HG03469 (cell line): ENCODE measurements around the gene ZCCHC24.

Experiments used
- ATAC-seq: cut with Tn5 transposase; IDR thresholded peaks from one replicate; pipeline ENCODE4 v1.9.1; 2021; ENCODE audit warnings: mild to moderate bottlenecking, moderate library complexity, moderate number of reproducible peaks; ENCODE audit not compliant: unreplicated experiment

The ZCCHC24 gene

GRCh38 chr10:79374312-79375191 is 70.9 kb downstream of the ZCCHC24 start:
- ATAC-seq, result no peak

- no peak for ATAC-seq
These were observed 72.6 kb downstream of the ZCCHC24 start for GRCh38 chr10:79372871-79373270.

GRCh38 chr10:79367426-79368189 is 77.8 kb downstream of the ZCCHC24 start:
- ATAC-seq, result no peak

GRCh38 chr10:79361726-79362397 is 83.6 kb downstream of the ZCCHC24 start:
- ATAC-seq, result no peak

GRCh38 chr10:79360499-79361342 is 84.7 kb downstream of the ZCCHC24 start:
- no peak for ATAC-seq

GRCh38 chr10:79359816-79360498 is 85.5 kb downstream of the ZCCHC24 start:
- no peak for ATAC-seq

- peak; percentile 40 for ATAC-seq
These were observed 86.6 kb downstream of the ZCCHC24 start for GRCh38 chr10:79358811-79359210.

GRCh38 chr10:79357180-79357579 is 88.2 kb downstream of the ZCCHC24 start:
- ATAC-seq, result no peak

GRCh38 chr10:79356104-79356503 is 89.3 kb downstream of the ZCCHC24 start:
- ATAC-seq, result no peak

GRCh38 chr10:79355420-79356017 is 89.9 kb downstream of the ZCCHC24 start:
- no peak for ATAC-seq

GRCh38 chr10:79354615-79355014 is 90.8 kb downstream of the ZCCHC24 start:
- no peak for ATAC-seq

- no peak for ATAC-seq
These were observed 91.3 kb downstream of the ZCCHC24 start for GRCh38 chr10:79354141-79354540.

- no peak for ATAC-seq
These were observed 91.7 kb downstream of the ZCCHC24 start for GRCh38 chr10:79353726-79354125.

GRCh38 chr10:79353000-79353406 is 92.4 kb downstream of the ZCCHC24 start:
- ATAC-seq, result no peak

- no peak for ATAC-seq
These were observed 93.2 kb downstream of the ZCCHC24 start for GRCh38 chr10:79352035-79352877.

GRCh38 chr10:79351332-79351731 is 94.1 kb downstream of the ZCCHC24 start:
- ATAC-seq, result no peak

- ATAC-seq, result no peak
These were observed 94.8 kb downstream of the ZCCHC24 start for GRCh38 chr10:79350407-79351154.
